ENCODE data around the gene CDH12.

The CDH12 gene

DNA sequence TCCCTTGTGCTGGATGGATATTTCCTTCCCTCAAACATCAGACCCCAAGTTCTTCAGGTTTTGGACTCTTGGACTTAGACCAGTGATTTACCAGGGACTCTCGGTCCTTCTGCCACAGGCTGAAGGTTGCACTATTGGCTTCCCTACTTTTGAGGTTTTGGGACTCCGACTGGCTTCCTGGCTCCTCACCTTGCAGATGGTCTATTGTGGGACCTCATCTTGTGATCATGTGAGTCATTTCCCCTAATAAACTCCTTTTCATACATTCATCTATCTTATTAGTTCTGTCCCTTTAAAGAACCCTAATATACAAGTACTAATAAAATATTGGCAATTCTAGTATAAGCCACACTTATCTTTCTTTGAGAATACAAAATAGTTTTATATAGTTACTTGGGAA lies 1078.9 kb downstream of the CDH12 start:
- no peak for DNase-seq (ENCODE audit: low read depth)
- no peak overlapping the region for H3K4me3 ChIP-seq (ENCODE audit: low read length)
- no peak for TF ChIP-seq CTCF (conservative IDR thresholded peaks at IDR 0.05; ENCODE audit: low read depth, low read length)

- TF ChIP-seq CTCF (conservative IDR thresholded peaks at IDR 0.05; ENCODE audit: low read depth, low read length): no peak
- no peak for DNase-seq (ENCODE audit: low read depth)
- no peak overlapping the region for H3K4me3 ChIP-seq (ENCODE audit: low read length)
Measured at GRCh38 chr5:21773456-21773855, 1079.7 kb downstream of the CDH12 start.

- H3K4me3 ChIP-seq (ENCODE audit: low read length): no peak overlapping the region
- no peak for TF ChIP-seq CTCF (conservative IDR thresholded peaks at IDR 0.05; ENCODE audit: low read depth, low read length)
- no peak for DNase-seq (ENCODE audit: low read depth)
Measured at GRCh38 chr5:21765406-21765805, 1087.7 kb downstream of the CDH12 start.

- DNase-seq (ENCODE audit: low read depth): no peak
- TF ChIP-seq CTCF (conservative IDR thresholded peaks at IDR 0.05; ENCODE audit: low read depth, low read length): no peak
Measured at GRCh38 chr5:21739096-21739495, 1114.0 kb downstream of the CDH12 start.

GRCh38 chr5:21723500-21723899 lies 1129.6 kb downstream of the CDH12 start:
- no peak overlapping the region for H3K4me3 ChIP-seq (ENCODE audit: low read length)
- no peak for TF ChIP-seq CTCF (conservative IDR thresholded peaks at IDR 0.05; ENCODE audit: low read depth, low read length)
- no peak for DNase-seq (ENCODE audit: low read depth)

More at GRCh38 chr5:21739096-21739495, 1114.0 kb downstream of the CDH12 start:
- no peak overlapping the region for H3K4me3 ChIP-seq (ENCODE audit: low read length)

- no peak overlapping the region for H3K4me3 ChIP-seq (ENCODE audit: low read length)
- DNase-seq (ENCODE audit: low read depth): no peak
- TF ChIP-seq CTCF (conservative IDR thresholded peaks at IDR 0.05; ENCODE audit: low read depth, low read length): no peak
Measured at GRCh38 chr5:21711866-21712758, 1141.0 kb downstream of the CDH12 start.

- no peak for DNase-seq (ENCODE audit: low read depth)
- H3K4me3 ChIP-seq (ENCODE audit: low read length): no peak overlapping the region
- TF ChIP-seq CTCF (conservative IDR thresholded peaks at IDR 0.05; ENCODE audit: low read depth, low read length): no peak
Measured at GRCh38 chr5:21709770-21710169, 1143.4 kb downstream of the CDH12 start.

All from retinal pigment epithelial cell (primary cell).